GM19193 (cell line): ENCODE data around the gene CFI.

Experiments
- POLR2A ChIP-seq: IDR thresholded peaks from 4 replicates; pipeline ENCODE4 v1.6.1; 2011; ENCODE audit not compliant: insufficient read depth, insufficient read length; ENCODE audit errors: extremely low read depth

CFI gene

GRCh38 chr4:109728385-109728784 is 73.4 kb downstream of the CFI start:
- no peak for TF ChIP-seq POLR2A

- no peak for TF ChIP-seq POLR2A
Observed at GRCh38 chr4:109723110-109723509, 78.7 kb downstream of the CFI start.

- no peak for TF ChIP-seq POLR2A
Observed at GRCh38 chr4:109722357-109722756, 79.4 kb downstream of the CFI start.

GRCh38 chr4:109721033-109721432 is 80.8 kb downstream of the CFI start:
- TF ChIP-seq POLR2A = no peak

GRCh38 chr4:109719604-109720003 is 82.2 kb downstream of the CFI start:
- no peak for TF ChIP-seq POLR2A

- TF ChIP-seq POLR2A = no peak
Observed at GRCh38 chr4:109718759-109719158, 83.0 kb downstream of the CFI start.

GRCh38 chr4:109713500-109713899 is 88.3 kb downstream of the CFI start:
- TF ChIP-seq POLR2A = no peak

DNA sequence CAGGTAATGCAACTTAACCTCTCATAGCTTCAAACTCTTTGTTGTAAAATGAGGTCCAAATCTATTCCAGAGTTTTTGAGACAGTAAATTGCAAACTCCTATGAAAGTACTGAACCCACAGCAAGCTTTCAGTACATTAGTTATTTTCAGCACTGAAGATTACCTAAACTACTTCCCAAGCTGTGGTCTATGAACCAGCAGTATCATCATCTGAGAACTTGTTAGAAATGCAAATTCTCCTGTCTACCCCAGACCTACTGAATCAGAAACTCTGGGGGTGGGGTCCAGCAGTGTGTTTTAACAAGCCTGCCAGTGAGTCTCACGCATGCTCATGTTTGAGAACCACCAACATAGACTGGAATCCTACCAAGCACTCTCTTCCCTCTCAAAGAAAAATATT is 92.8 kb downstream of the CFI start:
- TF ChIP-seq POLR2A = no peak

GRCh38 chr4:109708435-109708834 is 93.4 kb downstream of the CFI start:
- no peak for TF ChIP-seq POLR2A

GRCh38 chr4:109703664-109704361 is 98.0 kb downstream of the CFI start:
- TF ChIP-seq POLR2A = no peak

- peak; percentile 56 for TF ChIP-seq POLR2A
Observed at GRCh38 chr4:109702950-109703663, 98.7 kb downstream of the CFI start, which contains the start of gene CASP6. Gene CASP6, minus strand, starts transcription at chr4:109703445. Its CDS starts 50 bp downstream, at chr4:109703395.

DNA sequence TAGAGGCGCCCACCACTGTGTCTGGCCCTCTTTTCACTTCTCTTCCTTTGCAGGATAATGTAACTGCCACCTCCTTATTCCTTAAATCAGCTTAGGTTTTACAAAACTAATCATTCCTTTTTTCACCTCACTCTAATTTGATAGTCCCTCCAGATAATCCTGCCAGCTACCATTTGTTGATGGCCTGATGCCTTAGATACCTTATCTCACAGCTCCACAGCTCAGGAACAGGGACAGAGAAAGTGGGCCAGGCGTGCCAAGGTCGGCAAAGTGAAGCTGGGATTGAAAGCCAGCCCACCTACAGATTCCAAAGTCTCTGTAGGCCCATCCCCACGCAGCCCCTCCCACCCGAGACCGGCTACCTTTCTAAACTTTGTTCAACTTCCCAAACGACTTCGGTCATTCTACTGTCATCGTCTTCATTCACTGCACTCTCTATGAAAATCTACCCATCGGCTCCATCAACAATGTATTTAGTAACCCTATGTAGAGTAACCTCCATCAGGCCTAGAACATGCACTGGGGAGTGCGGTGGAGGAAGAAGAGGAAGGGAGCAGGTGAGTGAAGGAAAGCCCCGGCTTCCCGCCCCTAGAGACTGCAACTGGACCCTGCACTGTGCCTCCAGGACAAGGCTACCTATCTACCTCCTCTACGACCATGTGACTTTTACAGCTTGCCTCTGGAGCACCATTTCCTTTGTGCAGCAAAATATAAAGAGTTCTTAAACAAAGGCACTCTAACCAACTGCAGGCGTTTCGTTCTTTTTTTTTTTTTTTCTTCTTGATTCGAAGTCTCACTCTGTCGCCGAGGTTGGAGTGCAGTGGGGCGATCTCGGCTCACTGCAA is 100.0 kb downstream of the CFI start:
- TF ChIP-seq POLR2A = no peak

DNA sequence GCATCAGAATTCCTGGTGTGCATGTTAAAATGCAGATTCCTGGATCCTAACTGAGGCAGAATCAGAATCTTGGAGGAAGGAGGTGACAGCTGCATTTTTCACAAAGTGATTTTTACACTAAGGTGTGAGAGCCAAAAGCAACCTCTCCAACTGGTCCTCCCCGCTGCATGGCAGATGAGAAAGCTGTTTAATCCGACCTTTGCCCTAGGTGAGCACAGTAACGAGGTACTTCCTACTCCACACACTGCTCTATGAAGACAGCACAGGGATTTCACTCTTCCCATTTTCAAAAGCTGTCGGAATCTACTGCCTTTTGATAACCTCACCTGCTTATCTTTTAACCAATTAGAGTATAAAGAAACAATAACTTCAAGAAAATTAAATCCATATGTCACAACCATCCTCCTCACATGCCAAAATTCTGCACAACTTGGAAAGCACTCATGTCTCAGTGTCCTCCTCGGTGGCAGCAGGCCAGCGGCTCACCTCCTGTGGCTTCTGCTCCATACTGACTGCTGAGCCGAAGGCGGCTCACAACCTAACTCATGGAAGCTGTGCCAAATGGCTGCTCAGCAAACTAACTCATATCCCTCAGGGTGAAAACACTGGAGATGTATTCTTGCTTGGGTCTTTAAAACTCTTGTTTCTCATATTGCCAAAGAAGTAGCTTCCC is 102.1 kb downstream of the CFI start:
- no peak for TF ChIP-seq POLR2A

DNA sequence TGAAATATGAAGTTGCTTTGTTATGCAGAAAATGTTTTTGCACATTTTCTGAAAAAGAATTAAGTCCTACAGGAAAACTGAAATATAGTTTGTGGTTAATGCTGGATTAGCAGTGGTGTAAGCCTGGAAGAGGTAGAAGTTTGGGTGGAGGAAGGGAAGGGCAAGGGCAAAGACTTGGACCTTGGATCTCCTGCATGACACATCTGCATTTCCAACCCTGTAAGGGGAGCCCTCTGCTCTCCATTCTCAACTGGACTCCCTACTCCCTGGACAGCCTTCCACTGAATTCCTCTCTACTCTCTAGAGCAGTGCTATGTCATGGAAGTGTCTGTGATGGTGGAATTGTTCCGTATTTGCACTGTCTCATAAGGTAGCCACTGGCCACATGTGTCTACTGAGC is 103.1 kb downstream of the CFI start:
- TF ChIP-seq POLR2A = no peak

GRCh38 chr4:109691411-109691920 is 110.3 kb downstream of the CFI start:
- TF ChIP-seq POLR2A = no peak
